ENCODE measurements around the gene SCAMP2.

DNA sequence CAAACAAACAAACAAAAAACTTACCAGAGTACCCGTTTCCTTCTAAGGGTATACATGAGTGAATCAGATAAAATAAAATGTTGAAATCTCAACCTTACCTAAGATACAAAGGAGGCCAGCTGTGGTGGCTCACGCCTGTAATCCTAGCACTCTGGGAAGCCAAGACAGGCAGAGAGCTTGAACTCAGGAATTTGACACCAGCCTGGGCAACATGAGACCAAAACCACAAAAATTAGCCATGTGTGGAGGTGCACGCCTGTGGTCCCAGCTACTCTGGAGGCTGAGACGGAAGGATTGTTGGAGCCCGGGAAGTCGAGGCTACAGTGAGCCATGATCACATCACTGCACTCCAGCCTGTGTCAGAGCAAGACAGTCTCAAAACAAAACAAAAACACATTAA lies 44.5 kb upstream of the SCAMP2 start:
- TF ChIP-seq EZH2 (IDR thresholded peaks at IDR 0.05; ENCODE audit: insufficient read depth, low read length), result no peak
- TF ChIP-seq, protein P1, sequence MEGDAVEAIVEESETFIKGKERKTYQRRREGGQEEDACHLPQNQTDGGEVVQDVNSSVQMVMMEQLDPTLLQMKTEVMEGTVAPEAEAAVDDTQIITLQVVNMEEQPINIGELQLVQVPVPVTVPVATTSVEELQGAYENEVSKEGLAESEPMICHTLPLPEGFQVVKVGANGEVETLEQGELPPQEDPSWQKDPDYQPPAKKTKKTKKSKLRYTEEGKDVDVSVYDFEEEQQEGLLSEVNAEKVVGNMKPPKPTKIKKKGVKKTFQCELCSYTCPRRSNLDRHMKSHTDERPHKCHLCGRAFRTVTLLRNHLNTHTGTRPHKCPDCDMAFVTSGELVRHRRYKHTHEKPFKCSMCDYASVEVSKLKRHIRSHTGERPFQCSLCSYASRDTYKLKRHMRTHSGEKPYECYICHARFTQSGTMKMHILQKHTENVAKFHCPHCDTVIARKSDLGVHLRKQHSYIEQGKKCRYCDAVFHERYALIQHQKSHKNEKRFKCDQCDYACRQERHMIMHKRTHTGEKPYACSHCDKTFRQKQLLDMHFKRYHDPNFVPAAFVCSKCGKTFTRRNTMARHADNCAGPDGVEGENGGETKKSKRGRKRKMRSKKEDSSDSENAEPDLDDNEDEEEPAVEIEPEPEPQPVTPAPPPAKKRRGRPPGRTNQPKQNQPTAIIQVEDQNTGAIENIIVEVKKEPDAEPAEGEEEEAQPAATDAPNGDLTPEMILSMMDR (IDR thresholded peaks at IDR 0.05; ENCODE audit: insufficient read depth, low read depth, low read length), result no peak

Data from astrocyte (in vitro differentiated cells and primary cell).